Measurements from ENCODE around the gene STX12.

DNA sequence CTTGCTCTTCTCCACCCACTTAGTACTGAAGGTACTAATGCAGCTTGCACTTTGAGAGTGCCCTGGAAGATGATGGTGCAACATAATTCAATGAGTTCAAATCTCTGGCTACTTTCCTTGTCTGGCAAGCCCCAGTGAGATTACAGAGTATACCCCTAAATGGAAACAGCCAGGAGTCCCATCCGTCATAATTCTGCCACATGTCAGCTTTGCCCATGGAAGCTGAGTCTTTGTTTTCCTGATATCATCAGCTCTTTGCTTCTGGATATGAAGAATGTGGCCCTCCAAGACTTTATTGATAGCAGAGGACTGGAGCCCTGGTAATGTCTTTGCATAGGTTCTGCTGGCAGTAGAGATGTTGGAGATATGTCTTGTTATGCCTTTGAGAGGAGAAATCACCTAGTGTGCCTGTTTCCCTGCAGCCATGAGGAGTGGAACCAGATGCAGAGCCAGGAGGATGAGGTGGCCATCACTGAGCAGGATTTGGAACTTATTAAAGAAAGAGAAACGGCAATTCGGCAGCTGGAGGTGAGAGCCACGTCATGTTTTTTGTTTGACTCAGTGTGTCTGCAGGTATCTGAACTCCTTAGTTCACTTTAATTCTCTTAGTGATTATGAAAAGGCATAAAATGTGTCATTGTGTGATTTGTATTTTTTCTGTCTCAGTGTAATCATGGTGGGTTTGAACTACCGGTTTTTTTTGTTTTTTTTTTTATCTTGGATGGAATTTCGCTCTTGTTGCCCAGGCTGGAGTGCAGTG is 38.9 kb downstream of the STX12 start:
- TF ChIP-seq POLR2AphosphoS5 (IDR thresholded peaks at IDR 0.05; ENCODE audit: low read depth, low read length): no peak
- TF ChIP-seq, protein P1, sequence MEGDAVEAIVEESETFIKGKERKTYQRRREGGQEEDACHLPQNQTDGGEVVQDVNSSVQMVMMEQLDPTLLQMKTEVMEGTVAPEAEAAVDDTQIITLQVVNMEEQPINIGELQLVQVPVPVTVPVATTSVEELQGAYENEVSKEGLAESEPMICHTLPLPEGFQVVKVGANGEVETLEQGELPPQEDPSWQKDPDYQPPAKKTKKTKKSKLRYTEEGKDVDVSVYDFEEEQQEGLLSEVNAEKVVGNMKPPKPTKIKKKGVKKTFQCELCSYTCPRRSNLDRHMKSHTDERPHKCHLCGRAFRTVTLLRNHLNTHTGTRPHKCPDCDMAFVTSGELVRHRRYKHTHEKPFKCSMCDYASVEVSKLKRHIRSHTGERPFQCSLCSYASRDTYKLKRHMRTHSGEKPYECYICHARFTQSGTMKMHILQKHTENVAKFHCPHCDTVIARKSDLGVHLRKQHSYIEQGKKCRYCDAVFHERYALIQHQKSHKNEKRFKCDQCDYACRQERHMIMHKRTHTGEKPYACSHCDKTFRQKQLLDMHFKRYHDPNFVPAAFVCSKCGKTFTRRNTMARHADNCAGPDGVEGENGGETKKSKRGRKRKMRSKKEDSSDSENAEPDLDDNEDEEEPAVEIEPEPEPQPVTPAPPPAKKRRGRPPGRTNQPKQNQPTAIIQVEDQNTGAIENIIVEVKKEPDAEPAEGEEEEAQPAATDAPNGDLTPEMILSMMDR (IDR thresholded peaks at IDR 0.05): no peak
- TF ChIP-seq, protein P2, sequence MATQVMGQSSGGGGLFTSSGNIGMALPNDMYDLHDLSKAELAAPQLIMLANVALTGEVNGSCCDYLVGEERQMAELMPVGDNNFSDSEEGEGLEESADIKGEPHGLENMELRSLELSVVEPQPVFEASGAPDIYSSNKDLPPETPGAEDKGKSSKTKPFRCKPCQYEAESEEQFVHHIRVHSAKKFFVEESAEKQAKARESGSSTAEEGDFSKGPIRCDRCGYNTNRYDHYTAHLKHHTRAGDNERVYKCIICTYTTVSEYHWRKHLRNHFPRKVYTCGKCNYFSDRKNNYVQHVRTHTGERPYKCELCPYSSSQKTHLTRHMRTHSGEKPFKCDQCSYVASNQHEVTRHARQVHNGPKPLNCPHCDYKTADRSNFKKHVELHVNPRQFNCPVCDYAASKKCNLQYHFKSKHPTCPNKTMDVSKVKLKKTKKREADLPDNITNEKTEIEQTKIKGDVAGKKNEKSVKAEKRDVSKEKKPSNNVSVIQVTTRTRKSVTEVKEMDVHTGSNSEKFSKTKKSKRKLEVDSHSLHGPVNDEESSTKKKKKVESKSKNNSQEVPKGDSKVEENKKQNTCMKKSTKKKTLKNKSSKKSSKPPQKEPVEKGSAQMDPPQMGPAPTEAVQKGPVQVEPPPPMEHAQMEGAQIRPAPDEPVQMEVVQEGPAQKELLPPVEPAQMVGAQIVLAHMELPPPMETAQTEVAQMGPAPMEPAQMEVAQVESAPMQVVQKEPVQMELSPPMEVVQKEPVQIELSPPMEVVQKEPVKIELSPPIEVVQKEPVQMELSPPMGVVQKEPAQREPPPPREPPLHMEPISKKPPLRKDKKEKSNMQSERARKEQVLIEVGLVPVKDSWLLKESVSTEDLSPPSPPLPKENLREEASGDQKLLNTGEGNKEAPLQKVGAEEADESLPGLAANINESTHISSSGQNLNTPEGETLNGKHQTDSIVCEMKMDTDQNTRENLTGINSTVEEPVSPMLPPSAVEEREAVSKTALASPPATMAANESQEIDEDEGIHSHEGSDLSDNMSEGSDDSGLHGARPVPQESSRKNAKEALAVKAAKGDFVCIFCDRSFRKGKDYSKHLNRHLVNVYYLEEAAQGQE (IDR thresholded peaks at IDR 0.05; ENCODE audit: low read depth, low read length): no peak
- no peak for TF ChIP-seq GATA2 (CRISPR knock-in tag; IDR thresholded peaks at IDR 0.05)
- TF ChIP-seq FOSL2 (IDR thresholded peaks at IDR 0.05; ENCODE audit: borderline replicate concordance, low read depth): no peak
- TF ChIP-seq GABPA (IDR thresholded peaks at IDR 0.05; ENCODE audit: low read depth): no peak
- no peak for TF ChIP-seq RAD21 (IDR thresholded peaks at IDR 0.05; ENCODE audit: low read length)
- no peak for TF ChIP-seq YY1 (IDR thresholded peaks at IDR 0.05; ENCODE audit: low read depth)

Data from SK-N-SH (cell line).